Activated CD8-positive, alpha-beta T cell treated with anti-CD3 and anti-CD28 coated beads, Interleukin-2, amount 10 ng/mL, durations not matched to agents 7 days and 5 days (primary cell): ENCODE measurements around the gene CPLX4. TPM values are rescaled to one million over a fixed set of nuclear protein-coding genes. Genes with fewer than 3 reads are reported as not detected.

ENCODE experiments used
- ATAC-seq: fragments of 150-1000 bp; cut with Tn5 transposase; one replicate; pipeline ENCODE4 v1.10.0; 2021; ENCODE audit warnings: moderate library complexity
- CTCF ChIA-PET: fragments of 350-600 bp; sonication (Branson Sonifier 250); formaldehyde crosslinking; loops from one replicate; lab custom pipeline; 2021; ENCODE audit warnings: antibody characterized with exemption; lab: Charles Lee
- POLR2A ChIA-PET: fragments of 350-600 bp; sonication (Branson Sonifier 250); formaldehyde crosslinking; loops from one replicate; lab custom pipeline; 2021; ENCODE audit warnings: antibody characterized with exemption; lab: Charles Lee
- DNase-seq: peaks from one replicate; pipeline ENCODE4 v3.0.0-alpha.2; 2020
- H3K27ac Mint-ChIP-seq: one replicate; pipeline ENCODE4 v1.8.0; 2021; ENCODE audit warnings: mild to moderate bottlenecking, mixed read lengths
- H3K27me3 Mint-ChIP-seq: one replicate; pipeline ENCODE4 v1.8.0; 2021; ENCODE audit warnings: low read depth, mixed read lengths
- H3K36me3 Mint-ChIP-seq: one replicate; pipeline ENCODE4 v1.8.0; 2021; ENCODE audit warnings: low read depth, mixed read lengths
- H3K4me1 Mint-ChIP-seq: one replicate; pipeline ENCODE4 v1.8.0; 2021; ENCODE audit warnings: low read depth, mixed read lengths
- H3K4me3 Mint-ChIP-seq: one replicate; pipeline ENCODE4 v1.8.0; 2021; ENCODE audit warnings: mild to moderate bottlenecking, mixed read lengths
- H3K9me3 Mint-ChIP-seq: one replicate; pipeline ENCODE4 v1.8.0; 2022; ENCODE audit warnings: mixed read lengths; ENCODE audit not compliant: insufficient read depth
- total RNA-seq, 2 experiments: library from RNA; stranded (reverse); gene quantifications; one replicate each; pipeline ENCODE4 v1.2.3, GENCODE V29; 2021

The CPLX4 gene
- total RNA-seq, 2 experiments from 2014 or later, result not detected

DNA sequence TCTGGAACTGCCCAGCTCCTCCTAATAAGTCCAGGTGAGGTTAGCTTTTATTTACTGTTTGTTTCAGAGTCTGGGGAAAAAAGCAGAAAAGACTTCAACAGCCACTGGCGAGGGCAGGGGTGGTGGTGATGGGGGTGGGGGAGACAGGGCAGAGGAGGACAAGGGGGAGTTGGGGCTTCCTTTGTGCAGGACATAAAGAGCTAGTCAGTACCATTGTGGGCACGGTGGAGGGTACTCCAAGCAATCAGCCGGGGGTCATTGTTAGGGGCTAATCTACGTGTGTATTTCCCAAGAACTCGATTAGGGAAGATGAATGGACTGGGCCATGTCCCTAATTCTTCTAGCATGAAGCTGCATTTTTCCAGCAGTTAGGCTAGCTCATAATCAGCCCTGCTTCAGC lies 42.4 kb downstream of the CPLX4 start:
- Mint-ChIP-seq H3K4me1 (peaks cover 8% of the 10 kb centered on the region), H3K27ac (no peak overlapping the region), H3K4me3 (no peak overlapping the region), H3K27me3 (peaks cover 57% of the 10 kb centered on the region), H3K36me3 (no peaks in the 10 kb centered on the region), H3K9me3 (no peaks in the 10 kb centered on the region)
- DNase-seq (no peak), ATAC-seq (no peak)
- POLR2A ChIA-PET, result no interaction called here
- CTCF ChIA-PET, result interaction anchor here (0.9 to 1.9 kb wide), 2 partner anchors 10 to 27 kb away, joined by 3 to 4 read pairs; no protein-coding TSS in a partner anchor

DNA sequence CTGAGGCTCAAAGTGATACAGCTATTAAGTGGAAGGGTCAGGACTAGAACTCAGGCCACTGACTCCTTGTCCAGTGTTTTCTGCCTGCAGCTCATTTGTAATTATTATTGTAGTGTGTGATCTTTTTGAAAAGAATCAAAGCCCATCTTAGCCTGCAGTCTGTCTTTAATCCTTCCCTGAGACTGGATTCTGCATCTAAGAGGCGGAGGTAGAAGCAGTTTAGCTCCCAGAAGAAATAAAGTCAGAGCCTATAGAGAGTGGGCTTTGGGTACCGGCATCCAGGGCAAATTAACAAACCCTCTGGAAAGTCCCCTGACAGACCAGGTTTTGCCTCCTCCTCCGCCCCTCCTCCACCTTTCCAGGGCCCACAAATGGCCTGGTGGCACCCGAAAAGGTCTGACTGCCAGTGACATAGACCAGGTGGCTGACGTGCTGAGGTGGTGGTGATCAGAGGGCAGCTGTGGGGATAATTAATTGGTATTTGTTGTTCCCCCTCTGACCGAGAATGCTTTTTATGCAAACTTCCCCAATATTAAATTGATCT lies 43.0 kb downstream of the CPLX4 start:
- Mint-ChIP-seq H3K4me3 (no peak overlapping the region), H3K36me3 (no peaks in the 10 kb centered on the region), H3K27me3 (peaks cover 61% of the 10 kb centered on the region), H3K27ac (no peak overlapping the region), H3K9me3 (no peaks in the 10 kb centered on the region), H3K4me1 (peaks cover 8% of the 10 kb centered on the region)
- CTCF ChIA-PET, result interaction anchor here (0.9 to 1.9 kb wide), 2 partner anchors 9 to 27 kb away, joined by 3 to 4 read pairs; no protein-coding TSS in a partner anchor
- DNase-seq (no peak), ATAC-seq (no peak)
- POLR2A ChIA-PET, result no interaction called here

DNA sequence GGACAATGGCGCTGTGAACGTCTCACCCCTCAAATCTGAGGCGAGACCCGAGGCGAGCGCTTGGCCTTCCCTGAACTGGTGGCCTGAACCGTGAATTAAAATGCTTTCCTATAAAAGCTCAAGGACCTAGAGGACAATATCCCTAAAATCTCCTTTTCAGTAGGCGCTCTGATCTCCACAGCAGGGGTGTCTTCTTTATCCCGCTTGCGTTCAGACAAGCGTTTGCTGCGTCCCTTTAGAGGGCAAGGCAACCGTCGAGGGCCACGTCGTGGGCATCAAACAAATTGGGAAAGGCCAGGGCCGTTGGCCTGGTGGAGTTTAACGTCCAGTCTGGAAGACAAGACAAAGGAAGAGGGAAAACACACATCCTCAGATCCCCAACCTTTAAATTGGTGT lies 43.9 kb downstream of the CPLX4 start:
- DNase-seq (no peak), ATAC-seq (no peak)
- ChIA-PET POLR2A (no interaction called here), CTCF (interaction anchor here (1.9 kb wide), 1 partner anchor 8 kb away, joined by 4 read pairs; no protein-coding TSS in a partner anchor)
- Mint-ChIP-seq H3K4me3 (no peak overlapping the region), H3K36me3 (no peaks in the 10 kb centered on the region), H3K27me3 (peaks cover 65% of the 10 kb centered on the region), H3K4me1 (peaks cover 12% of the 10 kb centered on the region), H3K9me3 (no peaks in the 10 kb centered on the region), H3K27ac (no peak overlapping the region)

DNA sequence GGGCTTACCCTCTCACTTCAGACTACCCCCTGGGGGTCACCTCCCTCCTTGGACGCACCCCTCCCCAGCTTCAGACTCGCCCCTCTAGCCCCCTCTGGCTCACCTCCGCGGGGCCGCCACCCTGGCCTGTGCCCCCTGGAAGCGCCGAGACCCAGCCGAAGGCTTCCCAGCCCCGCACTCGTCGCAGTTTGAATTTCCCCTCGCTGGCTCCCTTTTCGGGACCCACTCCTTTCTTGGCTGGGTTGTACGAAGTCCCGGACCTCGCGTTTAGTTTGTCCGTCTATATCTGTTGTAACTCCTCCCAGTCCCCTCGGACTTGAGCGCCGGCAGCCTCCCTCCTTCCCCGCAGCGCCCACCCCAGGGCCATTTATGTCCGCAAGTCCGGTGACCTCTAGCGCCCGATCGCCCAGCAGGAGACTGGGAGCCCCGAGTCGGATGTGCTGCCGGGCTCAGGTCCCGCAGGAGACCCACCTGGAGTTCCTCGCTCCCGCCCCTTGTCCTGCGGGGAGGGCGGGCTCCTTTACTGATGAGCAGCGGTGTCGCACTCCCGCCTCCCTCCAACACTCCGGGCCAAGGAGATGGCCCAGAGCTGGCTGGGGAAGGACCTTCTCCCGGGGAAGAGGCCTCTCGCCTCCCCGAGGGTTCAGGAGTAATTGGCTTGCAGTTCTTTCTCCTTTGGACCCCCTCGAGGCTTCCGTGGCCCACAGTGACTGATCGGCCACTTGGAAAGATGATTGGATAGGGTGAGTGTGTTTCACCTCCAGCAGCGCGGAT lies 44.5 kb downstream of the CPLX4 start:
- Mint-ChIP-seq H3K9me3 (no peaks in the 10 kb centered on the region), H3K27me3 (peaks cover 68% of the 10 kb centered on the region), H3K4me3 (no peak overlapping the region), H3K4me1 (peaks cover 15% of the 10 kb centered on the region), H3K36me3 (no peaks in the 10 kb centered on the region), H3K27ac (no peak overlapping the region)
- POLR2A ChIA-PET, result no interaction called here
- CTCF ChIA-PET, result no interaction called here
- ATAC-seq (no peak), DNase-seq (no peak)

DNA sequence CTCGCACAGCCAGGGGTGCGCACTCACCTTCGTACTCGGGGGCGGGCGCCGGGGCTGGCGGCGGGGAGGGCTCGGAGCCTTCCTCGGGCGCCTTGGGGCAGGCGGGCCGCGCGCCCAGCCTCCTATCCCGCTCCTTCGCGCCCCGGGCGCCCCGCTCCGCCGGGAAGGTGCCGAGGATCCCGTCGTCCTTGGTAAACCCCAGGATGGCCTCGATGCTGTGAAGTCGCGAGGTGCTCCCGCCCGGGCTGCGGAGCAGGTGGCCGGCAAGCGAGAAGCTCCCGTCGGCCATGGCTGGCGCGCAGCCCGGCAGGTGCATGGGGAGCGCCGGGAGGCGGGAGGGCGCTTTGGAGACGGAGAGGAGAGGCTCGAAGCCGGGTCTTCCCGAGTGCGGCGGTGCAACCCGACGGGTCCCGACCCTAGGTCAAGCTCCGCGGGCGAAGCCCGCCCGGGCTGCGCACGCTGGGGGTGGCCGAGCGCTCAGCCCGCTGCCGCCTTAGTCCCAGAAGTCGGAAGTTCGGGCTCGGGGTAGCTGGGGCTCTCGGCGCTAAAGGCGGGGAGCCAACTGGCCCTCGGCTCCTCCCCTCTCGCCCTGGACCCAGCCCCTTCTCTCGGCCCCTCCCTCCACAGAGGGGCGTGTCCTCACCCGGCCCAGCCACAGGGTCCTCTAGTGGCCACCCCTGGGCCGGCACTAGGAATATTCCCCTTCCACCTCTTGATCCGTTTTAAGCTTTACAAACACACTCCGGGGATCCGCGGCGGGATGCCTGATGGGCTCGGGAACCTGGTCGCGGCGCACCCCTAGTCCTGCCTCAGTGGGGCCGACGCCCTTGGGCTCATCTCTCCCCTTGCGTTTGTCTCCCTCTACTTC lies 45.3 kb downstream of the CPLX4 start, which contains the start of gene RAX:
RAX (minus strand) TSS at position 564 of the 868 bp plus-strand sequence; CDS start at position 316, 248 bp downstream.
- H3K4me1 Mint-ChIP-seq, result peaks cover 21% of the 10 kb centered on the region
- peaks cover 74% of the 10 kb centered on the region for H3K27me3 Mint-ChIP-seq
- POLR2A ChIA-PET, result no interaction called here
- H3K36me3 Mint-ChIP-seq, result no peaks in the 10 kb centered on the region
- H3K9me3 Mint-ChIP-seq, result no peaks in the 10 kb centered on the region
- no peak within 1 kb of the TSS for H3K4me3 Mint-ChIP-seq
- no peak within 1 kb of the TSS for H3K27ac Mint-ChIP-seq
- CTCF ChIA-PET, result no interaction called here
- DNase-seq (no peak), ATAC-seq (peak; percentile 25)

DNA sequence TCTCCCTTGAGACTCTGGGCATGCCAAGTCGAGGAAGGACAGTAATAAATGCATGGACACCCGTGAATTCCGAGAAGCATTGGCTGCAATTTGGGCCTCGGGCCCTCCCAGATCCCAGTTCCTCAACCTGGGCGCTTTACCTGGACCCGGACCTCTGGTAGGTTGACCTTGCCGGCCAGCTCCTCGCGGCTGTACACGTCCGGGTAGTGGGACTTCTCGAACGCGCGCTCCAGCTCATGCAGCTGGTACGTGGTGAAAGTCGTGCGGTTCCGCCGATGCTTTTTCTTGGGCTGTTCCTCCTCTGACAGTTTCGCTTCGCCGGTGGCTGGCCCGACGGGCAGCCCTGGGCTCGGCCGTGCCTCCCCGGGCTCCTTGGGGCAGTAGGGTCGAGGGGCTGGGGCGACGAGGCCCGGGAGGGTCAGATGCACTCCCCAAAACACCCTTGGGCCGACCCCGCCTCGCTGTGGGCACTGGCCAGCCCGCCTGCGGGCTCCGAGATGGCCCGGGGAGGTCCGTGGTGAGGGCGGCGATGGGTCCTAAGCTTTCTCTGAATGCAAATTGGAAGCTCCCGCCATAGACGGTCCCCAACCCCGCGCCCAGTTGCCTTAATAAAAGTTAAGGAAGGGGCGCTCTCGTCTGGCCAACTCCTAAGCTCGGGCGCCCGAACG lies 46.1 kb downstream of the CPLX4 start:
- Mint-ChIP-seq H3K27me3 (peaks cover 76% of the 10 kb centered on the region), H3K9me3 (no peaks in the 10 kb centered on the region), H3K4me1 (peaks cover 21% of the 10 kb centered on the region), H3K36me3 (no peaks in the 10 kb centered on the region), H3K4me3 (no peak overlapping the region), H3K27ac (no peak overlapping the region)
- CTCF ChIA-PET, result interaction anchor here (1.2 to 1.8 kb wide), 4 partner anchors 22 to 188 kb away, joined by 3 to 6 read pairs (median 4); no protein-coding TSS in a partner anchor
- ATAC-seq (no peak), DNase-seq (no peak)
- POLR2A ChIA-PET, result no interaction called here

DNA sequence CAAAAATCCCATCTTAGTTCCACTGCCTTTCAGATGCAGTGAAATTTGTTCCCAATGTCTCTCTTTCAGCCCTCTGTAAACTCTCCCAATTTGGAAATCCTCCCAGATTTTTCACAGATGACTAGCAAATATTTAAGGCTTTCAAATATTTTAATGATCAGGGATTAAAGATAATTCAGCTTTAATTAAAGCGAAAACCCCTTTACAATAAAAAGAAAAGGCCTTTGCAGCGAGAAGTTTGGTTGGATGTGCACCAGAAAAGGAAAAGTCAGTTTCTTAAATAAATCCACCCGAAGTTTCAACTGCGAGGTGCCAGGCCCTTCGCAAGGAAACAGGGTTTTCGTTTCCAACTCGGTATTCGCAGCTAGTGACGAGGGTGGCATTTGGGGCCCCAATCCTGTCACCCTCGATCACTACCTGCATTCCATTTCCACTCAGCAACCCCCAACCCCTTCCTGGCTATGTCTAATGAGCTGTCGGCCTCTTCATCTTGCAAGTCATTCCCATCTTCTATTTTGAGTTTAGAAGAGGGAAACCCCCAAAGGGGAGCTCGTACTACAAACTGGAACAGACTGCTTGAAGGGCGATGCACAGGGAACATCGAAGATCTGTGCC lies 46.7 kb downstream of the CPLX4 start:
- no peaks in the 10 kb centered on the region for H3K36me3 Mint-ChIP-seq
- CTCF ChIA-PET, result interaction anchor here (1.2 to 1.8 kb wide), 4 partner anchors 21 to 188 kb away, joined by 3 to 6 read pairs (median 4); no protein-coding TSS in a partner anchor
- no peak for ATAC-seq
- POLR2A ChIA-PET, result no interaction called here
- DNase-seq, result no peak
- H3K27me3 Mint-ChIP-seq, result peaks cover 77% of the 10 kb centered on the region
- peaks cover 21% of the 10 kb centered on the region for H3K4me1 Mint-ChIP-seq
- H3K9me3 Mint-ChIP-seq, result no peaks in the 10 kb centered on the region
- H3K4me3 Mint-ChIP-seq, result peak overlapping the region; percentile 13
- H3K27ac Mint-ChIP-seq, result no peak overlapping the region

DNA sequence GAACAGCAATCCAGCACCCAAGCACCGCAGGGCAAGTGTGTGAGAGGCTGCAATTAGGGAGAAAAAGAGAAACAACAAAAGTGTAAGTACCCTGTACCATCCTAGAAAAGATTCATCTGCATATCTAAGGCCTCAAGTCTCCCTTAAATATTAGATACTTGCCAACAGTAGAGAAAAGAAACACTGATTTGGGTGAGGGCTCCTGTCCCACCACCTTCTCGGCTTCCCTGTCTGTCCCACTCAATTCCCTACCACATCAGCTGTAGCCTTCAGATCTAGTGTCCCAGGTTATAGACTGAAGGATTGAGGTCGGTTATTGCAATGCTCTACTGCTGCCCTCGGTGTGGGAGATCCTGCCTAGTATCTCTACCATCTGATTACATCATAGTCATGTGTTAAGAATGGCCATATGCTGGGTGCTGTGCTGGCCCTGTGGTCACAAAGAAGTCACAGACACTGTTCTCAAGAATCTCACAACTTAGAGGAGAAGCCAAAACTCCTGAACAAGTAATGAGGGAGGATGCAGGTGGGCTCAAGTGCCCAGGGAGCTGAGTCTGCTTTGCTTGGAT lies 47.7 kb downstream of the CPLX4 start:
- H3K9me3 Mint-ChIP-seq, result no peaks in the 10 kb centered on the region
- DNase-seq (no peak), ATAC-seq (no peak)
- ChIA-PET CTCF (interaction anchor here (1.0 to 2.5 kb wide), 5 partner anchors 20 to 187 kb away, joined by 3 to 8 read pairs (median 4); no protein-coding TSS in a partner anchor), POLR2A (no interaction called here)
- no peak overlapping the region for H3K27ac Mint-ChIP-seq
- H3K27me3 Mint-ChIP-seq, result peaks cover 77% of the 10 kb centered on the region
- no peak overlapping the region for H3K4me3 Mint-ChIP-seq
- H3K36me3 Mint-ChIP-seq, result no peaks in the 10 kb centered on the region
- peaks cover 22% of the 10 kb centered on the region for H3K4me1 Mint-ChIP-seq

DNA sequence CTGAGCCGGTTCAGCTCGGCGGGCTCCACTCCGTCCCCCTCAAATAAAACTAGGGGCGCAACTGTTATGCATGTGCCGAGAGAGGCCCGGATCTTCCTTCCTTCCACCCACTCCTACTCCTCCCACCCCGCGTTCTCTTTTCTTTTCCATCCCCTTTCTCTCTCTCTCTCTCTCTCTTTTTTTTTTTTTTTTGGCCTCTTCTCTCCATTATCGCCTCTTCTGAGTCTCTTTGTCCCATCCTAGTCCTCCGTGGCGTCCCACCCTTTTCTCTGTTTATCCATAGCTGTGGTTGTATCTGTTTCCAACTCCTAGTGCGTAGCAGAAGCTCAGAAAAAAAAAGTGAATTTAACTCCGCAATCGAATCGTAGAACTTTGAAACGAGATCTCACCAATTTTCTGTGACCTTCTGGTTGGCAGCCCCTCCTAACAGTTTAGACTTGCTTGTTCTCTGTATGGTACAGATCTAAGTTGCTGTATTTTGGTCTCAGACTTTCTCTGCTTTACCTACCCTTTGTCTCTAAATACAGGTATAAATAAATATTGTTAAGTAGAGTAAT lies 48.8 kb downstream of the CPLX4 start:
- ATAC-seq, result no peak
- ChIA-PET POLR2A (no interaction called here), CTCF (interaction anchor here (1.0 to 2.5 kb wide), 4 partner anchors 11 to 133 kb away, joined by 3 to 8 read pairs (median 4); no protein-coding TSS in a partner anchor)
- Mint-ChIP-seq H3K4me3 (peak overlapping the region; percentile 20), H3K9me3 (no peaks in the 10 kb centered on the region), H3K27me3 (peaks cover 79% of the 10 kb centered on the region), H3K27ac (no peak overlapping the region), H3K4me1 (peaks cover 25% of the 10 kb centered on the region), H3K36me3 (no peaks in the 10 kb centered on the region)
- DNase-seq, result no peak

DNA sequence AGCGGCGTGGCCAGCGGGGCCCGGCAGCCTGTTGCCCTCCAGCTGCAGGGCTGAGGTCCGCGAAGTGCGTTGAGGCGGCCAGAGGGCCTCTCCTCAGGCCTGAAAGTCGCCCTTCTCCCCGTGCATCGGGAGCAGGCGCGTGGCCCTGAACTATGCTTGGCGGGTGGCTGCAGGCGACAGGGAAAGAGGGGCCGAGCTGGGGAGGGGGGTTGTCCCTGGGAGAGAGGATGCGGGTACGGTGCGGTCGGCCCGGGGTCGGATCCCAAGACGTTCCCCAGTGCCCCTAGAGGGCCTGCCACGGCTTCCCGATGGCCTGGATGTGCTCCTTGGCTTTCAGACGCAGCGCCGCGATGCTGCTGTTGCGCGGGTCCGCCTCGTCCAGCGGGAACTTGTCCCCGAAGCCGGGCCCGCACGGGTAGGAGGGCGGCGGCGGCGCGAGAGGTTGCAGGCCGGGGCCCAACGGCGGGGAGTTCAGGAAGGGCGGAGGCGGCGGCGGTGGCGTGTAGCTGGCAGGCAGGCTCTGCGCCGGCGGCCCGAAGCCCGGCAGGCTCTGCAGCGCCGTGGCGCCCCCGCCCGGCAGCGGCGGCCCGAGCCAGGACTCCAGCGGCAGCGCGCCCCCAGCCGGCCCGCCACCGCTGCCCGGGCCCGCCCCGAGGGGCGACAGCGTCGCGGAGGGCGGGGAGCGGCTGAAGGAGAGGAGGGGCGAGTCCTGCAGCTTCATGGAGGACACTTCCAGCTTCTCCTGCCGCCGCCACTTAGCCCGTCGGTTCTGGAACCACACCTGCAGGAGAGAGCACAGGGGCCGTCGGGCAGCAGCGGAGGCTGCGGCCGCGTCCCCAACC lies 49.5 kb downstream of the CPLX4 start:
- POLR2A ChIA-PET, result no interaction called here

More for the DNA sequence above, 49.5 kb downstream of the CPLX4 start:
- Mint-ChIP-seq H3K36me3 (no peaks in the 10 kb centered on the region), H3K27me3 (peaks cover 75% of the 10 kb centered on the region), H3K27ac (no peak overlapping the region), H3K9me3 (no peaks in the 10 kb centered on the region), H3K4me1 (peaks cover 24% of the 10 kb centered on the region), H3K4me3 (peak overlapping the region; percentile 20)
- CTCF ChIA-PET, result interaction anchor here (1.0 to 2.5 kb wide), 4 partner anchors 12 to 183 kb away, joined by 3 to 8 read pairs (median 4); no protein-coding TSS in a partner anchor
- ATAC-seq (peak; percentile 57), DNase-seq (peak; percentile 52)
